ENCODE results near the gene LTB. TPM values are rescaled to one million over a fixed set of nuclear protein-coding genes. Genes with fewer than 3 reads are reported as not detected.
A peak's percentile ranks its signal among the peaks of the same experiment; 100 is the strongest.

LTB gene
- 155 and 177 TPM in 2 replicates for total RNA-seq

GRCh38 chr6:31582230-31582643 is at the start of gene LTB:
LTB (minus strand) TSS chr6:31582424; CDS start chr6:31582417, 7 bp downstream.
- ATAC-seq (ENCODE audit: low read depth) (peak; percentile 46), DNase-seq (peak; percentile 42)
- Mint-ChIP-seq H3K9me3 (no peaks in the 10 kb centered on the region), H3K36me3 (ENCODE audit: low read depth) (peaks cover 35% of the 10 kb centered on the region), H3K4me1 (peaks cover 83% of the 10 kb centered on the region), H3K27me3 (no peaks in the 10 kb centered on the region), H3K4me3 (peak within 1 kb of the TSS; percentile 99), H3K27ac (peak within 1 kb of the TSS; percentile 94)
- intact Hi-C loops (cut with micrococcal nuclease): loop anchor here (1.0 kb wide), 1 partner anchor 10 kb away; no protein-coding TSS in a partner anchor
- ChIA-PET POLR2A (interaction anchor here (0.6 to 26.0 kb wide), 16 partner anchors 5 to 1741 kb away, joined by 3 to 1155 read pairs (median 6); partner anchors contain the start of genes ATP6V1G2, BAG6, DDX39B and GPANK1), CTCF (interaction anchor here (2.8 to 25.7 kb wide), 4 partner anchors 7 to 29 kb away, joined by 21 to 611 read pairs (median 305); partner anchors contain the start of genes ATP6V1G2, DDX39B, LTA and NCR3)
- no peak for TF ChIP-seq CTCF (IDR thresholded peaks at IDR 0.05)

- DNase-seq (no peak), ATAC-seq (ENCODE audit: low read depth) (no peak)
- no peak for TF ChIP-seq CTCF (IDR thresholded peaks at IDR 0.05)
- H3K9me3 Mint-ChIP-seq: no peaks in the 10 kb centered on the region
- ChIA-PET CTCF (no interaction called here), POLR2A (interaction anchor here (1.0 kb wide), 1 partner anchor 10 kb away, joined by 3 read pairs; no protein-coding TSS in a partner anchor)
- no peaks in the 10 kb centered on the region for H3K27me3 Mint-ChIP-seq
- intact Hi-C loops (cut with micrococcal nuclease): no loop called here
- H3K4me1 Mint-ChIP-seq: no peaks in the 10 kb centered on the region
- no peak overlapping the region for H3K4me3 Mint-ChIP-seq
- peaks cover 96% of the 10 kb centered on the region for H3K36me3 Mint-ChIP-seq (ENCODE audit: low read depth)
- no peak overlapping the region for H3K27ac Mint-ChIP-seq
These were observed 49.6 kb upstream of the LTB start for GRCh38 chr6:31631681-31632278.

- CTCF ChIA-PET: no interaction called here
- ATAC-seq (ENCODE audit: low read depth) (no peak), DNase-seq (no peak)
- H3K4me1 Mint-ChIP-seq: no peaks in the 10 kb centered on the region
- POLR2A ChIA-PET: interaction anchor here (1.0 kb wide), 1 partner anchor 9 kb away, joined by 3 read pairs; no protein-coding TSS in a partner anchor
- H3K9me3 Mint-ChIP-seq: no peaks in the 10 kb centered on the region
- no peak for TF ChIP-seq CTCF (IDR thresholded peaks at IDR 0.05)
- intact Hi-C loops (cut with micrococcal nuclease): no loop called here
- H3K4me3 Mint-ChIP-seq: no peak overlapping the region
- no peak overlapping the region for H3K27ac Mint-ChIP-seq
- H3K36me3 Mint-ChIP-seq (ENCODE audit: low read depth): peaks cover 96% of the 10 kb centered on the region
- no peaks in the 10 kb centered on the region for H3K27me3 Mint-ChIP-seq
These were observed 49.0 kb upstream of the LTB start for GRCh38 chr6:31631209-31631608.

GRCh38 chr6:31630177-31630934 is 48.1 kb upstream of the LTB start:
- POLR2A ChIA-PET: no interaction called here

More at GRCh38 chr6:31630177-31630934, 48.1 kb upstream of the LTB start:
- Mint-ChIP-seq H3K9me3 (no peaks in the 10 kb centered on the region), H3K36me3 (ENCODE audit: low read depth) (peaks cover 96% of the 10 kb centered on the region), H3K27ac (no peak overlapping the region), H3K27me3 (no peaks in the 10 kb centered on the region), H3K4me1 (no peaks in the 10 kb centered on the region), H3K4me3 (no peak overlapping the region)
- CTCF ChIA-PET: no interaction called here
- intact Hi-C loops (cut with micrococcal nuclease): no loop called here
- ATAC-seq (ENCODE audit: low read depth) (no peak), DNase-seq (no peak)
- TF ChIP-seq CTCF (IDR thresholded peaks at IDR 0.05): no peak
